Astrocyte (in vitro differentiated cells and primary cell): Measurements from ENCODE around the gene CLNK. TPM values are rescaled to one million over a fixed set of nuclear protein-coding genes. Genes with fewer than 3 reads are reported as not detected.

Source experiments
- DNase-seq: peaks from one replicate; pipeline ENCODE4 v3.0.0-alpha.2; 2010; ENCODE audit warnings: low read depth
- FAIRE-seq: peaks from 2 replicates; lab custom pipeline; 2011; peaks lifted over from hg19 to GRCh38; lab: Jason Lieb, UNC
- H2AFZ ChIP-seq: 2 replicates; pipeline ENCODE4 v1.6.0; 2012; ENCODE audit warnings: low read depth, low read length, inconsistent platforms
- H3K27ac ChIP-seq: 2 replicates; pipeline ENCODE4 v1.5.1; 2011; ENCODE audit warnings: low read depth, low read length, inconsistent platforms
- H3K27me3 ChIP-seq: 2 replicates; pipeline ENCODE4 v1.6.0; 2011; ENCODE audit warnings: low read length, inconsistent platforms; ENCODE audit not compliant: insufficient read depth
- H3K36me3 ChIP-seq: 2 replicates; pipeline ENCODE4 v1.5.1; 2011; ENCODE audit warnings: low read length, inconsistent platforms; ENCODE audit not compliant: insufficient read depth
- H3K4me1 ChIP-seq: 2 replicates; pipeline ENCODE4 v1.5.1; 2011; ENCODE audit warnings: low read length, inconsistent platforms; ENCODE audit not compliant: insufficient read depth
- H3K4me2 ChIP-seq: 2 replicates; pipeline ENCODE4 v1.6.0; 2012; ENCODE audit warnings: low read length, inconsistent platforms
- H3K4me3 ChIP-seq: 2 replicates; pipeline ENCODE4 v1.5.1; 2011; ENCODE audit warnings: low read depth, mild to moderate bottlenecking, low read length, inconsistent platforms; ENCODE audit not compliant: insufficient read depth
- H3K79me2 ChIP-seq: 2 replicates; pipeline ENCODE4 v1.6.0; 2012; ENCODE audit warnings: mild to moderate bottlenecking, low read length, inconsistent platforms; ENCODE audit not compliant: insufficient read depth
- H3K9ac ChIP-seq: 2 replicates; pipeline ENCODE4 v1.6.0; 2012; ENCODE audit warnings: mild to moderate bottlenecking, low read length, inconsistent platforms
- H3K9me3 ChIP-seq: 2 replicates; pipeline ENCODE4 v1.5.1; 2012; ENCODE audit warnings: low read depth, mild to moderate bottlenecking, low read length, inconsistent platforms; ENCODE audit not compliant: insufficient read depth
- H4K20me1 ChIP-seq: 2 replicates; pipeline ENCODE4 v1.6.0; 2012; ENCODE audit warnings: low read length, inconsistent platforms; ENCODE audit not compliant: insufficient read depth
- H3K27ac Mint-ChIP-seq: one replicate; pipeline ENCODE4 v1.8.0; 2021; ENCODE audit warnings: mild to moderate bottlenecking, mixed read lengths; ENCODE audit not compliant: unreplicated experiment
- H3K27me3 Mint-ChIP-seq: one replicate; pipeline ENCODE4 v1.8.0; 2021; ENCODE audit warnings: low read depth, mixed read lengths; ENCODE audit not compliant: unreplicated experiment
- H3K36me3 Mint-ChIP-seq: one replicate; pipeline ENCODE4 v1.8.0; 2021; ENCODE audit warnings: low read depth, mixed read lengths; ENCODE audit not compliant: unreplicated experiment
- H3K4me1 Mint-ChIP-seq: one replicate; pipeline ENCODE4 v1.8.0; 2021; ENCODE audit warnings: low read depth, mixed read lengths; ENCODE audit not compliant: unreplicated experiment
- H3K4me3 Mint-ChIP-seq: one replicate; pipeline ENCODE4 v1.8.0; 2021; ENCODE audit warnings: mild to moderate bottlenecking, moderate library complexity, mixed read lengths; ENCODE audit not compliant: unreplicated experiment
- H3K9me3 Mint-ChIP-seq: one replicate; pipeline ENCODE4 v1.8.0; 2021; ENCODE audit warnings: mild to moderate bottlenecking, mixed read lengths; ENCODE audit not compliant: unreplicated experiment
- CTCF ChIP-seq: IDR thresholded peaks from 2 replicates; pipeline ENCODE4 v1.5.1; 2011; ENCODE audit warnings: low read depth, mild to moderate bottlenecking, inconsistent platforms, low read length, moderate library complexity; ENCODE audit not compliant: insufficient read depth
- EZH2 ChIP-seq: IDR thresholded peaks from 2 replicates; pipeline ENCODE4 v1.6.1; 2012; ENCODE audit warnings: mild to moderate bottlenecking, low read length, inconsistent platforms; ENCODE audit not compliant: insufficient read depth
- total RNA-seq: library from RNA; stranded (reverse); gene quantifications from 2 replicates; pipeline ENCODE4 v1.2.1, GENCODE V29; 2021

The CLNK gene
- total RNA-seq, 1 donor from 2014 or later, result not detected

- Histone ChIP-seq H4K20me1 (no peaks in the 10 kb centered on the region), H2AFZ (no peak overlapping the region), H3K27me3 (no peaks in the 10 kb centered on the region), H3K79me2 (no peaks in the 10 kb centered on the region), H3K9me3 (no peaks in the 10 kb centered on the region), H3K27ac (no peak overlapping the region), H3K4me3 (no peak overlapping the region), H3K4me1 (peaks cover 4% of the 10 kb centered on the region), H3K36me3 (no peaks in the 10 kb centered on the region), H3K4me2 (no peak overlapping the region), H3K9ac (no peak overlapping the region)
- Mint-ChIP-seq H3K36me3 (no peaks in the 10 kb centered on the region), H3K9me3 (no peaks in the 10 kb centered on the region), H3K27ac (no peak overlapping the region), H3K4me3 (no peak overlapping the region), H3K27me3 (no peaks in the 10 kb centered on the region), H3K4me1 (peaks cover 4% of the 10 kb centered on the region)
- FAIRE-seq, result no peak
- no peak for DNase-seq
- TF ChIP-seq CTCF (no peak), EZH2 (no peak)
Observed at GRCh38 chr4:10527438-10527837, 157.1 kb downstream of the CLNK start.

- Histone ChIP-seq H3K4me2 (no peak overlapping the region), H3K27ac (no peak overlapping the region), H3K79me2 (no peaks in the 10 kb centered on the region), H3K4me3 (no peak overlapping the region), H3K9me3 (no peaks in the 10 kb centered on the region), H3K27me3 (no peaks in the 10 kb centered on the region), H3K4me1 (peaks cover 4% of the 10 kb centered on the region), H3K9ac (no peak overlapping the region), H3K36me3 (no peaks in the 10 kb centered on the region), H2AFZ (no peak overlapping the region), H4K20me1 (no peaks in the 10 kb centered on the region)
- Mint-ChIP-seq H3K27ac (no peak overlapping the region), H3K4me1 (peaks cover 4% of the 10 kb centered on the region), H3K4me3 (no peak overlapping the region), H3K36me3 (no peaks in the 10 kb centered on the region), H3K27me3 (no peaks in the 10 kb centered on the region), H3K9me3 (no peaks in the 10 kb centered on the region)
- TF ChIP-seq CTCF, result no peak
- no peak for TF ChIP-seq EZH2
- DNase-seq, result no peak
- no peak for FAIRE-seq
Observed at GRCh38 chr4:10526429-10527222, 157.9 kb downstream of the CLNK start.
